RWPE2 (cell line): ENCODE measurements around the gene KRTAP21-3.

Source experiments
- ATAC-seq: fragments of 200-7000 bp; cut with Tn5 transposase; 3 replicates; pipeline ENCODE4 v1.9.1; 2021; ENCODE audit warnings: low read depth
- DNase-seq: peaks from one replicate; pipeline ENCODE4 v3.0.0-alpha.2; 2020; ENCODE audit warnings: low spot score
- H3K27ac ChIP-seq: fragments of 450-650 bp; 2 replicates; pipeline ENCODE4 v1.5.1; 2017; ENCODE audit warnings: mild to moderate bottlenecking; ENCODE audit not compliant: poor library complexity, severe bottlenecking
- H3K27me3 ChIP-seq: fragments of 250-450 bp; sonication (Bioruptor Pico); 2 replicates; pipeline ENCODE4 v1.5.1; 2021; ENCODE audit warnings: mild to moderate bottlenecking, moderate library complexity; ENCODE audit not compliant: insufficient read depth, poor library complexity, severe bottlenecking
- H3K36me3 ChIP-seq: fragments of 250-450 bp; sonication (Bioruptor Pico); 2 replicates; pipeline ENCODE4 v1.5.1; 2020; ENCODE audit warnings: low read depth, mild to moderate bottlenecking, moderate library complexity
- H3K4me1 ChIP-seq: fragments of 250-450 bp; sonication (Bioruptor Pico); 2 replicates; pipeline ENCODE4 v1.5.1; 2021; ENCODE audit warnings: mild to moderate bottlenecking, moderate library complexity; ENCODE audit not compliant: insufficient read depth, poor library complexity, severe bottlenecking
- H3K4me3 ChIP-seq: fragments of 250-450 bp; sonication (Bioruptor Pico); 2 replicates; pipeline ENCODE4 v1.5.1; 2021; ENCODE audit warnings: mild to moderate bottlenecking, moderate library complexity; ENCODE audit not compliant: severe bottlenecking
- H3K9me3 ChIP-seq: fragments of 250-450 bp; sonication (Bioruptor Pico); 2 replicates; pipeline ENCODE4 v1.5.1; 2021; ENCODE audit warnings: mild to moderate bottlenecking, moderate library complexity; ENCODE audit not compliant: severe bottlenecking
- TF ChIP-seq, protein P1 (sequence below): fragments of 450-650 bp; IDR thresholded peaks from one replicate; pipeline ENCODE4 v1.5.1; 2017; ENCODE audit warnings: mild to moderate bottlenecking, moderate library complexity; ENCODE audit not compliant: poor library complexity, severe bottlenecking

The KRTAP21-3 gene

DNA sequence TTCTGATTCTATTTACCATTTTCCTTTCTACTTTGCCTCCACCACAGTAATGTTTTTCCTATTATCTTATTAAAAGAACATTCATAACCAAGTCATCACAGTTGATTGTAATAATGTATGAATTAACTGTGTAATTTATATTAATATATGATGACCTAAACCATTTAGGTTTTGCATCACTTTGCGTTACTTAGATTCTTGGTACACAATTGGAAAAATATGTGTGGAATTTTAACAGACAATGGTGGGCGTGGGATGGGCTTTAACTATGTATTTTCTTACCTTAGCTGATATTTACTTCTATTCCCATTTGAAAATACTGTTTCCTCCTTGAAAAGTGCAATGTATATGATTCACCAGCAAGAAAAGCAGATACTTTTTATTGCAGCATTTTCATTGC, 3.6 kb downstream of the KRTAP21-3 start:
- peaks cover 36% of the 10 kb centered on the region for H3K4me1 ChIP-seq
- H3K27me3 ChIP-seq, result no peaks in the 10 kb centered on the region
- TF ChIP-seq, protein P1, sequence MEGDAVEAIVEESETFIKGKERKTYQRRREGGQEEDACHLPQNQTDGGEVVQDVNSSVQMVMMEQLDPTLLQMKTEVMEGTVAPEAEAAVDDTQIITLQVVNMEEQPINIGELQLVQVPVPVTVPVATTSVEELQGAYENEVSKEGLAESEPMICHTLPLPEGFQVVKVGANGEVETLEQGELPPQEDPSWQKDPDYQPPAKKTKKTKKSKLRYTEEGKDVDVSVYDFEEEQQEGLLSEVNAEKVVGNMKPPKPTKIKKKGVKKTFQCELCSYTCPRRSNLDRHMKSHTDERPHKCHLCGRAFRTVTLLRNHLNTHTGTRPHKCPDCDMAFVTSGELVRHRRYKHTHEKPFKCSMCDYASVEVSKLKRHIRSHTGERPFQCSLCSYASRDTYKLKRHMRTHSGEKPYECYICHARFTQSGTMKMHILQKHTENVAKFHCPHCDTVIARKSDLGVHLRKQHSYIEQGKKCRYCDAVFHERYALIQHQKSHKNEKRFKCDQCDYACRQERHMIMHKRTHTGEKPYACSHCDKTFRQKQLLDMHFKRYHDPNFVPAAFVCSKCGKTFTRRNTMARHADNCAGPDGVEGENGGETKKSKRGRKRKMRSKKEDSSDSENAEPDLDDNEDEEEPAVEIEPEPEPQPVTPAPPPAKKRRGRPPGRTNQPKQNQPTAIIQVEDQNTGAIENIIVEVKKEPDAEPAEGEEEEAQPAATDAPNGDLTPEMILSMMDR, result no peak
- no peak overlapping the region for H3K4me3 ChIP-seq
- H3K36me3 ChIP-seq, result no peaks in the 10 kb centered on the region
- H3K27ac ChIP-seq, result peak overlapping the region; percentile 80
- no peak for DNase-seq
- peak; percentile 38; the same call in 2 of the 3 replicates for ATAC-seq
- H3K9me3 ChIP-seq, result peaks cover 2% of the 10 kb centered on the region

DNA sequence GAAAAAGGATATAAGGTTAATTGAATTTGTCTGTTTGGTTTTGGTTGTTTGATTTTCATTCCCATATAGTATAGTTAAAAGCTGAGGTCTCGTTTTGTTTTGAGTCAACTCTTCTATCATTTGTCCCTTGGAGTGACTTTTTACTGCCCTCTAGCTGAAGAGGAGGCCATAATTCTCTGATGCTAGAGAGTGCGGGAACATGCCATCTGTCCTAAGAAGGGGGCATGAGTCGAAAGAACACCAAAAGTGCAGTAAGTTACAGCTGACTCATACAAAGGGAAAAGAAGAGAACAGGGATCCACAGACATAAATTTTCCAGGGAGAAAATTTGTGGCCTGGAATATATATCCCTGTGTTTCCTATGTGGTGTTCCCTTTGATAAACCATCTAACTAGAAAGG, 4.1 kb downstream of the KRTAP21-3 start:
- DNase-seq (no peak), ATAC-seq (no peak)
- Histone ChIP-seq H3K4me3 (no peak overlapping the region), H3K4me1 (peaks cover 36% of the 10 kb centered on the region), H3K9me3 (peaks cover 2% of the 10 kb centered on the region), H3K27ac (peak overlapping the region; percentile 80), H3K36me3 (no peaks in the 10 kb centered on the region), H3K27me3 (no peaks in the 10 kb centered on the region)
- TF ChIP-seq, protein P1, result no peak

DNA sequence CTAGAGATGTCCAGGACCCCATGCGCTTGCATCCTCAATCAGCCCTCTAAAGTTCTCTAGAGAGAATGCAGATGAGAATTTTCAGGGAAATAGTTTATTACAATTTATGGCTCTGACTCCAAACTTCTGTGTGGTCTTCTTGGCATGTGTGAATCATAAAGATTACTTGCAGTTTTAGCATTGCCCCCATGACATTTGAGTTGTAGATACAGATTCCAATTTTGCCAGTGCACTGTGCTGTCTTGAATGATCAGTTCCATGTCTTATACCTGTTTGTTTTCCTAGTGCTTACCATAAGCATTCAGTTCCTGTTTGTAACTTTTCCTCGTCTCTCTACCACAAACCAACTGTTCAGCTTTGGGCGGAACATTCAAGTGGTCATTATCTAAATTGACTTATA, 4.8 kb downstream of the KRTAP21-3 start:
- Histone ChIP-seq H3K36me3 (no peaks in the 10 kb centered on the region), H3K27me3 (no peaks in the 10 kb centered on the region), H3K27ac (peak overlapping the region; percentile 80), H3K9me3 (peaks cover 2% of the 10 kb centered on the region), H3K4me1 (peaks cover 29% of the 10 kb centered on the region), H3K4me3 (no peak overlapping the region)
- TF ChIP-seq, protein P1, result no peak
- no peak for ATAC-seq
- DNase-seq, result no peak

DNA sequence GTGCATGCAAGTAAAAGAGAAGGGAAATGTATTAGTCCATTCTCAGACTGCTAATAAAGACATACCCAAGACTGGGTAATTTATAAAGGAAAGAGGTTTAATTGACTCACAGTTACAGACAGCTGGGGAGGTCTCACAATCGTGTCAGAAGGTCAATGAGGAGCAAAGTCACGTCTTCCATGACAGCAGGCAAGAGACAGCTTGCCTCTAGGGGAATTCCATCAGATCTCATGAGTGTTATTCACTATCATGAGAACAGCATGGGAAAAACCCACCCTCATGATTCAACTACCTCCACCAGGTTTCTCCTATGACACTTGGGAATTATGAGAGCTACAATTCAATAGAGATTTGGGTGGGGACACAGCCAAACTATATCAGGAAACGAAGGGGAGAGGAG, 8.1 kb downstream of the KRTAP21-3 start:
- TF ChIP-seq, protein P1, result no peak
- Histone ChIP-seq H3K36me3 (no peaks in the 10 kb centered on the region), H3K4me1 (peaks cover 16% of the 10 kb centered on the region), H3K27me3 (no peaks in the 10 kb centered on the region), H3K9me3 (peaks cover 2% of the 10 kb centered on the region), H3K27ac (peak overlapping the region; percentile 41), H3K4me3 (no peak overlapping the region)
- no peak for DNase-seq
- peak; percentile 27; the same call in 1 of the 3 replicates for ATAC-seq

DNA sequence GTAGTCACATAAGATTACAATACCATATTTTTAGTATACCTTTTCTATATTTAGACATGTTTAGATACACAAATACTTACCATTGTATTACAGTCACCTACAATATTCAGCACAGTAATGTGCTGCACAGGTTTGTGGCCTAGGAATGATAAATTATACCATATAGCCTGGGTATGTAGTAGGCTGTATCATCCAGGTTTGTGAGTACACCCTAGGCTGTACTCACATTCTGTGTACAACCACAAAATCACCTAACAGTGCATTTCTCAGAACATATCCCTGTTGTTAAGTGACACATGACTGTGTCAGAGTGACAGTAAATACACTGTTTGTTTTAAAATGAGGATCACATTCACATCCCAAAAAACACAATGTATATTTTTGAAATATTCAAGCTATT, 11.2 kb downstream of the KRTAP21-3 start:
- TF ChIP-seq, protein P1, result no peak
- no peaks in the 10 kb centered on the region for H3K27me3 ChIP-seq
- no peak overlapping the region for H3K27ac ChIP-seq
- peaks cover 2% of the 10 kb centered on the region for H3K9me3 ChIP-seq
- H3K36me3 ChIP-seq, result no peaks in the 10 kb centered on the region
- H3K4me1 ChIP-seq, result peaks cover 6% of the 10 kb centered on the region
- H3K4me3 ChIP-seq, result no peak overlapping the region
- DNase-seq (no peak), ATAC-seq (no peak)
